Islet of Langerhans (tissue), 1 donor: ENCODE measurements around the gene ZNF287.

ENCODE experiments used
- FAIRE-seq: peaks from one replicate; lab custom pipeline; 2011; peaks lifted over from hg19 to GRCh38; lab: Jason Lieb, UNC

Gene ZNF287

DNA sequence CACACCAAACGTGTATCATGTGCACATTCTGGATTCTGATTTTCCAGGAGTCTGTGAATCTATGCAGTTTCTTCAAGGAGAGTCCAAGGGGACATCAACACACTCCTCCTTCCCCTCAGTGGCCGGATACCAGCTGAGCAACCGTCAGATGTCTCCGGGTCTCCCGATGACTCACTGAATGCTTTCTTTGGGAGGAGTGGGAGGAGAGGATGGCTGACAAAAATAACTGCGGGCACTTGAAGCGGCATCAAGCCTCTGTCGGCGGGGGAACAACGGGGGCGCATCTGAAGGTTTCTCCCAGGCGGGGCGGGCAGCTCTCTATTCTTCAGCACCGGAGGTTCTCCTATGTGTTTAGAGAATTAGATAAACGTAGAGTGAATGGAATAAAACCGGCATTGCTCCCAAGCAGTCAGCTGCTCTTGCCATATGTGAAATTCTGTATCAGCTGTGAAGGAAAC is 52.4 kb downstream of the ZNF287 start:
- no peak for FAIRE-seq

DNA sequence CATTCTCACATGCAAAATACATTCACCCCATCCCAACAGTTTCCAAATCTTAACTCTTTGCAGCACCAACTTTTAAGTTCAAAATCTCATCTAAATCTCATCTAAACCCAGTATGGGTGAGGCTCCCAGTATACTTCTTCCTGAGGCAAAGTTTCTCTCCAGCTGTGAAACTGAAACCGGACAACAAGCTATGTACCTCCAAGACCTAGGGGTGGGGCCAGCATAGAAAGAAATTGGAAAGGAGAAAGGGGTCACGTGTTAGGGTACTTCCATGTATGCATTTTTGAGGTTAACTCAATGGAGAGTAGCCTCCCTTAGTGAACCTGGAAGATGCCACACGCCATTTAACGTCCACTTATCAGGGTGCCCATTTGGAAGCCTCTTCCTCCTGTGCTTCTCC is 53.1 kb downstream of the ZNF287 start:
- no peak for FAIRE-seq

DNA sequence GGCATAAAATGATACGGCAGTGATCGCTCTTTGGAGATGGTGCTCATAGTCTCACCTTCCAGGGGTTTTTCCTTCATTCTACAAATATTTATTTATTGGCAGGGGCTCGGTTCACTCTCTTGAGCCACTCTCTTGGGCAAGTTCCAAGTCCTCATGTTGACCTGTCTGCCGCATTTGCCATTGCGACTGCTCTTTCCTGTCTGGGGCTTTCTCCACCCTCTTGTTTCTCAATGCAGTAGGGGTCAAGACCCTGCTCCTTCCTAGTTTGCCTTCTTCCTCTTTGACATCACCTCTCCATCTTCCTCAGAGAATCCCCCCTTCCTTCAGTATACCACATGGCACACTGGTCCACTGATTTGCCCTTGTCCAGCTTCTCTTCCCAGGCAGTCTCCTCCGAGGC is 55.1 kb downstream of the ZNF287 start:
- FAIRE-seq = no peak

DNA sequence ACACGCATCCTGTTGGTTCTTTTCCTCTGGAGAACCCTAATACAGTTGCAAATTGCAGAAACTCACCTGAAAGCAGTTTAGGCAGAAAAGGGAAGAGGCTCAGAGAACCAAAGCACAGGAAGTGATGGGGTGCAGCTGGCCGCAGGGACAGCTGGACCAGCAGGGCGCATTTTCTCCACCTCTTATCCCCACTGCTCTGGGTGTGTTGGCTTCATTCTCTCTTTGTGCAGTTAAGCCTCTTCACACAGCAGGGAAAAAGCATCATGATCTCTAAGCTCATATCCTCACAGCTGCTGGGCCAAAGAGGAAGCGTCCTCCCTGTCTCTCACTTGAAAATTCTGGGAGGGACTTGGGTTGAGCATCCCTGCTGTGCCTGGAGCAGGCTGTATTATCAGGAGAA is 57.0 kb downstream of the ZNF287 start:
- FAIRE-seq = no peak

DNA sequence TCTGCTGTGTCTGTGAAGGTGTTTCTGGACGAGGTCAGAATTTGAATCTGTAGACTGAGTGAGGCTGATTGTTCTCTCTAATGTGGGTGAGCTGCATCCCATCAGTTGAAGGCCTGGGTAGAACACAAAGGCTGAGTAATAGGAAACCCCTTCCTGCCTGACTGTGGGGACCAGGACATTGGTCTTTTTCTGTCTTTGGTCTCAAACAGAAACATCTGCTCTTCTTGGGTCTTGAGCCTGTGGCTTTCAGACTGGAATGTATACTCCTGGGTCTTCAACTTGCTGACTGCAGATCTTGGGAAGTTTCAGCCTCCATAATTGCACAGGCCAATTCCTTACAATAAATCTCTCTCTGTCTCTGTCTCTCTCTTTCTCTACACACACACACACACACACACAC is 57.4 kb downstream of the ZNF287 start:
- FAIRE-seq = no peak

DNA sequence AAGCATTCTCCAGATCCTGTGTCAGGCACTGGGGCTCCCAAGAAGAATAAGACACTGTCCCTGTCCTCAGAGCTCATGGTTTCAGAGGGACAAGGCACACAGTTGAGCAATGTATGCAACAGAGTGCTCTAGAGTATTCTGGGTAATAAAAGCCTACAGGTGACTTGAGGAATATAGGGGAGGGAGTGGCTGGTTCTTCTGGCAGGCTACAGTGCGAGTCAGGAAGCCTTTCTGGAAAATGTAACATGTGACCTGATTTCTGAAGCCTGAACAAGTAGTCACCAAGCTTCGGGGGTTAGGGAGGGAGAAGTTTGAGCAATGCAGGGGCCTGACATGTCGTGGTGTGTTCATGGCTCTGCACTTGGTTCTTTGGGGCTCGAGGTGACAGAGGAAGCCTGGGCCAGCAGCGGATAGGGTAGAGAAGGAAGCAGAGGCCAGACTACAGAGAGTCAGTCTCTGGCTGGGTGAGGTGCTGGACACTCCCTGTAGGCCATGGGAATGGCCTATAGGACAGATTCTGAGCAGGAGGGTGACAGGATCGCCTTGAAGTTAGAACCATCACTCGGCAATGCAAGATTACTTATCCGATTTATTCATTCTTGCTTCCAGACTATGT is 61.0 kb downstream of the ZNF287 start:
- FAIRE-seq = no peak

DNA sequence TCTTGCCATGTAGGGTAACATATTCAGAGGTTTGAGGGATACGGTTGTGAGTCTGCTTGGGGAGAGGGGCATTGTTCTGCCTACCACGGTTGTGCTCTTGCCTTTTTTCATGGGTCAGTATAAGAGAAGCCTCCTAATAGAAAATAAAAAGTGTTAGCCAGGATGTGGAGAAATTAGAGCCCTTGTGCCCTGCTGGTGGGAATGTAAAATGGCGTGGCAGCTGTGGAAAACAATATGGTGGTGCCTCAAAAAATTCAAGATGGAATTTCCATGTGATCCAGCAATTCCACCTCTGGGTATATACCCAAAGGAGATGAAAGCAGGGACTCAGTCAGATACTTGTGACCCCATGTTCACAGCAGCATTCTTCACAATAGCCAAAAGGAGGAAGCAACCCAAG is 62.8 kb downstream of the ZNF287 start:
- FAIRE-seq = no peak

DNA sequence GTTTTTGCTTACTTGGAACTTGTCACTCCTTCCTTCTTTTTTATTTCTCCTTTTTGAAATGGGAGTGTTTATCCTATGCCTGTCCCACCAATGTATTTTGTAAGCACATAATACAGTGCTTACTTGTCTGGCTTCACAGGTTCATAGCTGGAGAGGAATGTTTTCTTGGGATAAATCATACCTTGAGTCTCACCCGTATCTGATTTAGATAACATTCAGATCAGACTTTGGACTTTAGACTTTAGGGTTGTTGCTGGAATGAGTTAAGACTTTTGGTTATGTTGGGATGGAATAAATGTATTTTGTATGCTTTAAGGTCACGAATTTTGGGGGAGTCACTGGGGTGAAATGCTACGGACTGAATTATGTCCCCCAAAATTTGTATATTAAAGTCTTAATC is 64.0 kb downstream of the ZNF287 start:
- no peak for FAIRE-seq
